Measurements from ENCODE around the gene ACTG2.
A peak's percentile ranks its signal among the peaks of the same experiment; 100 is the strongest.

ACTG2 gene

DNA sequence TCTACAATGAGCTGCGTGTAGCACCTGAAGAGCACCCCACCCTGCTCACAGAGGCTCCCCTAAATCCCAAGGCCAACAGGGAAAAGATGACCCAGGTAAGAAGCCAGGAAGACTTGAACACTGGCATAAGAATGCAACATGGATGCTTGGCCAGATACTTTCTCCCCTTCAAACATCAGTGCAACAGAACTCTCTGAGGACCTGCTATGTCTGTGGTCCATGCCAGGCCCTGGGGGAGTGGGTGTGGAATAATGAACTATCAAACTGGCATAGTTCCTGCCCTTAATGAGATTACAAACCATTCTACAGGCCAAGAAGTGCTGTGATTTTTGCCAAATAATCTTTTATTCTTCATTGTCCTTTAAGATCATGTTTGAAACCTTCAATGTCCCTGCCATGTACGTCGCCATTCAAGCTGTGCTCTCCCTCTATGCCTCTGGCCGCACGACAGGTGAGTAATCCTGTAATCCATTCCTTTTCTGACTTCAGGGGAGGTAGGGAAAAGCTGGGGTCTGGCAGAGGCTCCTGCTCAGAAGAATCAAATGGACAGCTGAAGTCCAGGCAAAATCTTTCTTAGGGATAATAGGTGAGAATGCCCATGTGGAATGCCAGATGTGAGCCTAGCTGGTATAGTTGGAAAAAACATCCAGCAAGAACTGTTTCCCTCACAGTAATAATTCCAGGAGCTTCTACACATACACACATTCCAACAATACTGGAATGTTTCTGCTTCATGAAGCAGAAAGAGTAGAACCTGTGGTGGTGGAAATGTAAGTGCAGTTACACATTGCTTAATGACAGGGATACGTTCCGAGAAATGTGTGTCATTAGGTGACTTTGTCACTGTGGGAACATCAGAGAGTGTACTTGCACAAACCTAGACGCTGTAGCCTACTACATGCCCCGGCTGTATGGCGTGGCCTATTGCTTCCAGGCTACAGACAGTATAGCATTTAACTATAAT is 16.2 kb downstream of the ACTG2 start:
- no peak for DNase-seq (ENCODE audit: extremely low spot score, insufficient read length, low read depth)

DNA sequence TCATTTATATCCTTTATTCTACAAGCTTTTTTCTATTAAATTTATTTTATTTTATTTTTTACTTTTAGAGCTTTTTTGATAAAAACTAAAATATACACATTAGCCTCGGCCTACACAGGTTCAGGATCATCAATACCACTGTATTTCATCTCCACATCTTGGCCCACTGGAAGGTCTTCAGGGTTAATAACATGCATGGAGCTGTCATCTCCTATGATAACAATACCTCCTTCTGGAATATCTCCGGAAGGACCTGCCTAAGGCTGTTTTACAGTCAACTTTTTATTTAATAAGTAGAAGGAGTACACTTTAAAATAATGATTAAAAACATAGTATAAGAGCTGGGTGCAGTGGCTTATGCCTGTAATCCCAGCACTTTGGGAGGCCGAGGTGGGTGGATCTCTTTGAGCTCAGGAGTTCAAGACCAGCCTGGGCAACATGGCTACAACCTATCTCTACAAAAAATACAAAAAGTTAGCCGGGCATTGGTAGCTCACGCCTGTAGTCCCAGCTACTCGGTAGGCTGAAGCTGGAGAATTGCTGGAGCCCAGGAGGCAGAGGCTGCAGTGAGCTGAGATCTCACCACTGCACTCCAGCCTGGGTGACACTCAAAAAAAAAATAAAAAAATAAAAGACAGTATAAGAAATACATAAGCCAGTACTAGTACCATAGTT is 18.2 kb downstream of the ACTG2 start:
- DNase-seq (ENCODE audit: extremely low spot score, insufficient read length, low read depth) (no peak), FAIRE-seq (no peak)

More for the DNA sequence above, 16.2 kb downstream of the ACTG2 start:
- no peak for FAIRE-seq

DNA sequence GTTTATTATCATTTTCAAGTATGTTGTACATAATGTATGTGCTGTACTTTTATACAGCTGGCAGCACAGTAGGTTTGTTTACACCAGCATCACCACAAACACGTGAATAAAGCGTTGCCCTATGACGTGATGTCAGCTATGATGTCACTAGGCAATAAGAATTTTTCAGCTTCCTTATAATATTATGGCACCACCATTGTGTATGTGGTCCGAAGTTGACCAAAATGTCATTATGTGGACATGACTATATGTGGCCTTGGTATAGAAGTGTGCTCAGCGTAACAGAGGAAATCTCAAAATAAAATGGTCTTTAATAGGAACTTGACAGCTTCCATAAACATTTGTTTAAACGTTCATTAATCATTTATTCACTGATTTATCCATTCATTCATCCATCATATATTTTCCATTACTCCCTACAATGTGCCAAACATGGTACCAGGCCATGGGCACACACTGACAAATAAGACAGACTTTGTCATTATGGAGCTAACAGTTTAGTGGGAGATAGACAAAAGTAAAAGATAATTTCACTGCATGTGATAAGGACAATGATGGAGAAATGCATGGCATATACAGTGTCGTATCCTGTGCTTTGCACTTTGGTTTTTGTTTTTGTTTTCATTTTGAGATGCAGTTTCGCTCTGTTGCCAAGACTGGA is 18.9 kb downstream of the ACTG2 start:
- no peak for DNase-seq (ENCODE audit: extremely low spot score, insufficient read length, low read depth)
- no peak for FAIRE-seq

DNA sequence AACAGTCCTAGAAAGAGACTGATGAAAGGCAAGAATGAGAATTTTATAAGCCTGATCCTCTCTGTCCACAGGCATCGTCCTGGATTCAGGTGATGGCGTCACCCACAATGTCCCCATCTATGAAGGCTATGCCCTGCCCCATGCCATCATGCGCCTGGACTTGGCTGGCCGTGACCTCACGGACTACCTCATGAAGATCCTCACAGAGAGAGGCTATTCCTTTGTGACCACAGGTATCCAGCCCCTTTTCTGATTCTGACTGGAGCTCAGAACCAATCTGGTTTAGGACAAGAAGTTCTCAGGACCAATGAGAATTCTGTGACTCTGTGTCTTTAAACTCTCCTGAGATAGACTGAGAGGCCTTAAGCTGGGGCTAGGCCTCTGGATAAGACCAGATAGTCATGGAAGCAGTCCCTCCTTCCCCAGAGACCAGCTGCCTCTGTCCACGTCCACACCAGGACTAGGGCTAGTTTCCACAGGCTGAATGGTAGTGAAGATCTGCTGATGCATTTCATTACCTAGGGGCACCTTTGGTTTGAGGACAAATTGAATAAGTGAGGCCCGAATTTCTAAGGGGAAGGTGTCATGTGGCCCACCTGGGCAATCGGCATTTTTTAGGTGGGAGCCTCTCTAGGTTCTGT is 20.7 kb downstream of the ACTG2 start:
- DNase-seq (ENCODE audit: extremely low spot score, insufficient read length, low read depth) (no peak), FAIRE-seq (no peak)

DNA sequence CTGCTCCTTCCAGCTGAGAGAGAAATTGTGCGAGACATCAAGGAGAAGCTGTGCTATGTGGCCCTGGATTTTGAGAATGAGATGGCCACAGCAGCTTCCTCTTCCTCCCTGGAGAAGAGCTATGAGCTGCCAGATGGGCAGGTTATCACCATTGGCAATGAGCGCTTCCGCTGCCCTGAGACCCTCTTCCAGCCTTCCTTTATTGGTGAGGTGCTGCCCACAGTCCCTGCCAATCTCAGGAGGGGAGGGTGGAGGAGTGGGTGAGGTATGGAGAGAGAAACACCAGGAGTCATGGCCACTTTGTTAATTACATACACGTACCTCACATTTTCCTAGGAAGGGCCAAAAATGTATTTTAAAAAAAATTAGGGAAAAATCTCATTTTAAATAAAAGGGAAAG is 21.9 kb downstream of the ACTG2 start:
- FAIRE-seq = no peak
- no peak for DNase-seq (ENCODE audit: extremely low spot score, insufficient read length, low read depth)

DNA sequence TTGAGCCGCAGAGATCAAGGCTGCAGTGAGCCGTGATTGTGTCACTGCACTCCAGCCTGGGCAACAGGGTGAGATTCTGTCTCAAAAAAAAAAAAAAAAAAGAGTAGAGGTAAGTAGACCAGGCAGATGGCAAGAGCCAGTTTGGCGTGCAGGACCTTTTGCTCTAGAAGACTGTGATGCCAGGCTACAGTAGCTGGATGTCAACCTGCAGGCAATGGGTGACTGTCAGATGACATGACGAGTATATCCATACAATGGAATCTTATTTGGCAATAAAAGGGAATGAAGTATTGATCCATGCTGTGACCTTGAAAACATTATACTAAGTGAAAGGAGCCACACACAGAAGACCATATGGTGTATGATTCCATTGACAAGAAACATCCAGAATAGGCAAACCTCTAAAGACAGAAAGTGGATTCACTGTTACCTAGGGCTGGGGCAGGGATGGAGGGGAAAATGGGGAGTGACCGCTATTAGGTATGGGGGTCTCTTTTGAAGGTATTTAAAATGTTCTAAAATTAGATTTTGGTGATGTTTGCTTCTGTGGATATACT is 22.7 kb downstream of the ACTG2 start:
- FAIRE-seq (no peak), DNase-seq (ENCODE audit: extremely low spot score, insufficient read length, low read depth) (no peak)

DNA sequence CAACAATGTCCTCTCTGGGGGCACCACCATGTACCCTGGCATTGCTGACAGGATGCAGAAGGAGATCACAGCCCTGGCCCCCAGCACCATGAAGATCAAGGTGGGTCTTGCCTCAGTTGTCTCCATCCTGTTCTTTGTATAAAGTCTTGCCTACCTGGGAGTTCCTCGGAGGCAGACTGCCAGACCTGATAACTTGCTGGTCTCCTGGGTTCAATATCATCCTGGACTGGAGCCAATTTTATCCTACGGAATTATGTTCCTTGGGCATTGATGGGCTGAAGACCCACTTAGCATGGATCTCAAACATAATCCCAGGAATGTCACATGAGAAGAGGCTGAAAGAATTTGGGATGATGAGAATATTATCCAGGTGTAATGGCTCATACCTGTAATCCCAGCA is 23.9 kb downstream of the ACTG2 start:
- FAIRE-seq = no peak
- DNase-seq (ENCODE audit: extremely low spot score, insufficient read length, low read depth) = no peak

DNA sequence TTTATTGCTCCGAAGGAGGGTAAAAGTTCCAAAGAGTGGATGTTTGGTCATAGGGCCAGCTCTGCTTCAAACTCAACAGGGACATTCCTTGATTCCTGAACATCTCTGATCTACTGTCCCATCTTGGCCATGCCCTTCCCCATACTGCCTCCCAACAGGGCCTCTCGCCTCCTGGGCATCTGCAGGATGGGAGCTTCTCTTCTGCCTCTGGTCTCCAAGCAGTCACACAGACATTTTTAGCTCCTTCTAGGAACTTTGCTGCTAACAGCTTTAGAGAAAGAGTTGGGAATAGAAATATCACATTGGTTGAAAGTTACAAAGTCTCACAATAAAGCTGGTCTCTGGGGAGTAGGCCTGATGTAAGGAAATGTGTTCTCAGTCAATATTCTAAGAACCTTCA is 24.5 kb downstream of the ACTG2 start:
- FAIRE-seq (no peak), DNase-seq (ENCODE audit: extremely low spot score, insufficient read length, low read depth) (no peak)

DNA sequence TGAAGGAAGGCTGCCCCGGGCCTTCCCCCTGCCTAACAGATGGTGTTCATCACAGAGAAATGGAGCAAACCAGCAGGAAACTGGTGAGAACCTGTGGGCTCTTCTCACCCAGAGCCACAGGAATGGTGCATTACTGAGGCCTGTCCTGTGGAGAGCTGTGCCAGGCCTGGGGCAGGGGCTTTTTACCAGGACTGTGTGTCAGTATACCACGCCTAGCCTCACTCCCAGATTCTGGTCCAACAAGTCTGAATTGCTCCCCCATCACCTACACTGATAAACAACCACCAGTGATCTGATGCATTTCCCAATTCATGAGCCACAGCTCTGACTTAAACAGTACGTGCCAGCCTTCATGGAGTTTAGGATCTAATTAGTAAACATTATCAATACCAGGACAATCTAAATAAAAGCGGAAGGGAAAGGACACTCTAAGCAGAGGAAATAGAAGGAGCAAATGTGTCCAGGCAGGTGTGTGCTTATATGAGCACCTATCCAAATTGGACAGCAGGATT is 24.9 kb downstream of the ACTG2 start:
- FAIRE-seq (peak; percentile 52), DNase-seq (ENCODE audit: extremely low spot score, insufficient read length, low read depth) (no peak)

DNA sequence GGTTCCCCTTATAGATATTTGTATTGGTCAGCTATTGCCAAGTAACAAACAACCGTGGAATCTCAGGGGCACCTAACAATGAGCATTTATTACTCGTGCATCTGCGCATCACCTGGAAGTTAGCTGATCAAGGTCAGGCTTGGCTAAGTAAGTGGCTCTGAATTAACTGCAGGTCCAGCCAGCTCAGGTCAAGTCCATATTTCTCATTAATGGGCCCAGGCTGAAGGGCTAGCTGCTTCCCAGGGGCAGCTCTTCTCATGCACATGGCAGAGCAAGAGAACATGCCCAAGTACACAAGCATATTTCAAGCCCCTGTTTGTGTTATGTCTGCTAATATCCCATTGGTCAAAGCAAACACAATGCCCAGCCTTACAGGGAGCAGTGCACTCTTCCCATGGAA is 26.0 kb downstream of the ACTG2 start:
- no peak for FAIRE-seq

DNA sequence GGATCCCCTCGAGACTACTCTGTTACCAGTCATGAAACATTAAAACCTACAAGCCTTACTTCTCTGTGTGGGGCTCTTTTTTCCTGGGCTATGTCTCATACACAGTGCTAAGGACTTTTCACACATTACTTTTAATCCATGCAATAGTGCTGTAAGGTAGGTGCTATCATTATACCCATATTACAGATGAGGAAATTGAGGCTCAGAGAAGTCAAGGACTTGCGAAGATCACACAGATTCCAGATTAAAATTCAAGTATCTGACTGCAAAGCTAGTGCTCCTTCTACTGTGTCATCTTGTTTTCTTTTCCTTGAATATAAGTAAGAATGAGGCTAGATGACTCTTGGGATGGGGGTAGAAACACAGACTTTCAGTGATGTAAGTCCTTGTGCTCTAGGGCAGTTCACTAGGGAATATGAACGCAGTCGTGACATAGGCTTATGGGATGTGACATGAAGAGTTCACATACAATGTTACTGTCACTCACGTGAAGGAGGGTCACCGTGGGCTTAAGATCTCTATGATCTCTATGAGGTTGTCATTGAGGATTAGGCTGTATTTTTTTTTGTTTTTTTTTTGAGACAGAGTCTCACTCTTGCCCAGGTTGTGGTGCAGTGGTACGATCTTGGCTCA is 26.9 kb downstream of the ACTG2 start:
- FAIRE-seq (no peak), DNase-seq (ENCODE audit: extremely low spot score, insufficient read length, low read depth) (no peak)

More for the DNA sequence above, 26.0 kb downstream of the ACTG2 start:
- DNase-seq (ENCODE audit: extremely low spot score, insufficient read length, low read depth) = no peak

DNA sequence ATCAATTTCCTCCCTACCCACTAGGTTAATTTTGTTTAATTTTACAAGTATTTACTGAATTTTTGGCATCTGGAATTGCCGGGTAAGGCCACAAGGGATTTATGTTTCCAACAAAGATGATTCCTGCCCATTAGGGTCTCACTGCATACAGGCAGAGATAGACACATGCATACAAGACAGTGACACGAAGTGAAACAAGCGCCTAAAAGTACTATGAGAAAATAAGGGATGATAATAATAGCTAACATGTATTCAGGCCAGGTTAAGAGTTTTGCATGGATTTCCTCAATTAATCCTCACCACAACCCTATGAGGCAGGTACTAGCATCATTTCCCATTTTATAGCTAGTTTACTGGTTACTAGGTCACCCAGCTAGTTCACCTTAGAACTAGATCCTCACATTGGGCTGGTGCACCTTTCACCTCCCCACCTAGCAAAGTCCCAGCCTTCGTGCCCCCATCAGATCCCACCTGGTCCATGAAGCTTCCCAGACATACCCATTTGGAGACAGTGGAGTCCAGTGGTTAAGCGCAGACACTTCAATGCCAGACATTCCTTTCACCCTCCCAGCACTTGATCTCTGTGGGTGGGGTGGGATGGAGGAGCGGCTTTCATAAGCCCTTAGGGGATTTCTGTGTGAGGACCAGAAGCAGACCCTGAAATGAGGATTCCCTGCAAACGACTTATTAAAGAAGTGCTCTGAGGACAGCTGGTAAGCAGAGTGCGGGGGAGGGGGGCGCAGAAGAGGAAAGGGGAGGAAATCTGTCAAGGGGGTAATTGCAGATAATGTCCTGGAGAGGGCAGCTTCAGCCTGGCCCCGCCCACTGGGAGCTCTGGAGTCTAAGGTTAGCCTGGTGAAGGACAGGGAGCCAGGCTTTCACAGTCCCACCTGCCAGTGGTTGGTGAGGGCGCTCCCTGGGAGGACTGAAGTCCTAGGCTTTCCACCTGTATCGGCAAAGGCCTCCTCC is 28.1 kb downstream of the ACTG2 start:
- no peak for FAIRE-seq

DNA sequence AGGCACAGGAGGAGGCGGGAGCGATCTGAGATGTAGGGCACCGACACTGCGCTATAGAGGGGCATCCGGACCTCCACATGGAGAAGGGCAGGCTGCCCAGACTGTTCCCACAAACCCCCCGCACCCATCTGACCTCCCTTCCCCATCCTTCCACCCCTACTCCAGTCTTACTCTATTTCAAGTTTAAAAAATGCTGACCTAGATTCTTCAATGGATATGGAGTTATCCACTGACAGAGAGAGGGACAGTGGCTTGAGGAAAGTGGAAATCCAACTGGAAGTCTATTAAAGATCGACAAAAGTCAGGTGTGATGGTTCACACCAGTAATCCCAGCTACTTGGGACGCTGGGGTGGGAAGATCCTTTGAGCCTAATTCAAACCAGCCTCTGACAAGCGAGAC is 28.8 kb downstream of the ACTG2 start:
- DNase-seq (ENCODE audit: extremely low spot score, insufficient read length, low read depth) (no peak), FAIRE-seq (no peak)

More for the DNA sequence above, 28.1 kb downstream of the ACTG2 start:
- DNase-seq (ENCODE audit: extremely low spot score, insufficient read length, low read depth) = no peak

DNA sequence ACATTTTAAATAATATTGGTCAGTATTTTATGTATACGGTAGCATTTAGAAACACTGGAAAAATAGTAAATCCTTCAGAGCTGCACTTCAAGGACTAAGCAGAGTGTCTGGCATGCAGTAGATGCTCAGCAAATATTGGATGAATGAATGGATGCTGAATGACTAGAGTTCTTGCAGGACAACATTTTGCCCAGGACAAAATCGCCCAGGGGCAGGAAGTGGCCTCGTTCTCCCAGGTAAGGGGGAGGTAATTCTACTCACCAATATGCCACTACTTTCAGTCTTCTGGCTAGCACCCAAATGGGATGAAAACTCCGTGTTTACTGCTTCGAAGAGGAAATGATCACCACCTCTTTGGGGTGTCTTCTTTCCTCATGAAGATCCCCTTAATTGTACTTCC is 29.9 kb downstream of the ACTG2 start:
- DNase-seq (ENCODE audit: extremely low spot score, insufficient read length, low read depth) = no peak
- no peak for FAIRE-seq

DNA sequence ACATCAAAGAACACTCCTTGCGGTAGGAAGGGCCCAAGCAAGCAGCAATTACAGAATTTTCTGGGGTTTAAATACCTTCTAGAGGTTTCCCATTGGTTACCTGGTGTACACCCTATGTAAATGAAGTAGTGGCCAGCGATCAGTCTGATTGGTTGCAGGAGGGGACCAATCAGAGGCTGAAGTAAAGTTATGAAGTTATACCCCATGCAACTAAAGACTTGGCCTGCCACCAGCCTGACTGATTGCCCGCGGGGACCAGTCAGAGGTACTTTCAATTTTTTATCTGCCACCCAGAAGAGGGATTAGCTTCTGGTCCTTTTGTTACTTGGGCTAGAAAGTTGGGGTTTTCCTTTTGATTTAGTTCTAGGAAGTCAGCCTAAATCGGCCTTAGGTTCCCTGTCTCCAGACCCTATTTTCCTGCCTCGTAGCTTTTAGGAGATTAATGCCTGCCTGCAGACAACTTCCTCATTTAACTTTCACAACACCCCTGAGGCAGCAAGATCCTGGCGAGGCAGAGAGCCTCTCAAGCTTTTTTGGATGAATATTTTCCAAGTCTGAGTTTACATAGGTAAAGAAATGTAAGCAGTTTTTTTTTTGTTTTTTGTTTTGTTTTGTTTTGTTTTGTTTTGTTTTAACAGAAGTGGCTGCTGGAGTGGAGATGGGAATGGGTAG is 32.4 kb downstream of the ACTG2 start:
- DNase-seq (ENCODE audit: extremely low spot score, insufficient read length, low read depth) (no peak), FAIRE-seq (no peak)

DNA sequence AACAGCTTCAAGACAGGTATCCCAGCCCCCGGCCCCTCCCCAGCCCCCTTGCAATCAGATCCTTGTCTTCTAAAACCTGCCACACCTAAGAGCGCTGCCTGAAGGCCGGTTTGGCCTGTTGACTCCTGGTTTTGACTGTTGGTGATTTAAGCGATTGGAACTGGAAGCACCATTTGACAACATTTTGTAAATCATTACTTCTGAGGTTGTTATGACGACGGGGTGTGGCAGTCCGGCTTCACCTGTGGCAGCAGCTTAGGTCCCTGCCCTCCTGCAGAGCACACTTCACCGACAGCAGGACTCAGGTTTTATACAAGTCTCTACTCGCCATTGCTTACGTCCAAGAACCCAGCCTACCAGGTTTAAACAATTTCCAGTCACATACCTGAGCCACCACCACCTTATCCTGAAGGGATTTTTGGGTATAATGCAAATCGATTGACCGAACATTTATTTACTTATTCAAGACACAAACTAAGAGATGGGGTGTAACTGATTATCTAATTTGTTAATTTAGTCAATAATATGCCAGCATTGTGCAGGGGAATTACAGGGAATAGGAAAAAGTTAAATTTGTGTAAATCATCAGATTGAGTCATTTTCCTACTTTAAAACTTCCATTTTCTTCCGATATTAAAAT is 33.2 kb downstream of the ACTG2 start:
- no peak for DNase-seq (ENCODE audit: extremely low spot score, insufficient read length, low read depth)
- FAIRE-seq = no peak
